ENCODE results near the gene ZNF423. TPM values are rescaled to one million over a fixed set of nuclear protein-coding genes. Genes with fewer than 3 reads are reported as not detected.

The ZNF423 gene
- total RNA-seq, 1 donor from 2014 or later = 10.7 TPM

- H3K9me3 ChIP-seq = no peaks in the 10 kb centered on the region
- no peaks in the 10 kb centered on the region for H3K36me3 ChIP-seq
- H3K27me3 ChIP-seq (ENCODE audit: low read depth) = no peaks in the 10 kb centered on the region
- intact Hi-C loops (cut with DNase I) = no loop called here
- no peak for ATAC-seq
- H3K4me1 ChIP-seq = no peaks in the 10 kb centered on the region
- no peak for DNase-seq
- no peak overlapping the region for H3K4me3 ChIP-seq
- TF ChIP-seq CTCF (IDR thresholded peaks at IDR 0.05) = no peak
- H3K27ac ChIP-seq = no peak overlapping the region
Measured at GRCh38 chr16:49499869-49500610, 355.9 kb downstream of the ZNF423 start.

- intact Hi-C loops (cut with DNase I) = no loop called here
- no peak overlapping the region for H3K4me3 ChIP-seq
- no peaks in the 10 kb centered on the region for H3K4me1 ChIP-seq
- DNase-seq (no peak), ATAC-seq (no peak)
- H3K27ac ChIP-seq = no peak overlapping the region
- TF ChIP-seq CTCF (IDR thresholded peaks at IDR 0.05) = no peak
- H3K9me3 ChIP-seq = no peaks in the 10 kb centered on the region
- H3K27me3 ChIP-seq (ENCODE audit: low read depth) = no peaks in the 10 kb centered on the region
- H3K36me3 ChIP-seq = no peaks in the 10 kb centered on the region
Measured at GRCh38 chr16:49499414-49499785, 356.5 kb downstream of the ZNF423 start.

GRCh38 chr16:49498666-49499413 is 357.1 kb downstream of the ZNF423 start:
- no peak for TF ChIP-seq CTCF (IDR thresholded peaks at IDR 0.05)
- Histone ChIP-seq H3K27me3 (ENCODE audit: low read depth) (no peaks in the 10 kb centered on the region), H3K36me3 (no peaks in the 10 kb centered on the region), H3K4me3 (no peak overlapping the region), H3K9me3 (no peaks in the 10 kb centered on the region), H3K4me1 (no peaks in the 10 kb centered on the region), H3K27ac (no peak overlapping the region)
- ATAC-seq = no peak
- DNase-seq = no peak
- intact Hi-C loops (cut with DNase I) = no loop called here

- no peak for TF ChIP-seq CTCF (IDR thresholded peaks at IDR 0.05)
- DNase-seq (no peak), ATAC-seq (no peak)
Measured at GRCh38 chr16:49498264-49498663, 357.6 kb downstream of the ZNF423 start.

GRCh38 chr16:49497466-49497865 is 358.4 kb downstream of the ZNF423 start:
- no peak overlapping the region for H3K4me3 ChIP-seq

More at GRCh38 chr16:49498264-49498663, 357.6 kb downstream of the ZNF423 start:
- Histone ChIP-seq H3K27ac (no peak overlapping the region), H3K4me1 (no peaks in the 10 kb centered on the region), H3K9me3 (no peaks in the 10 kb centered on the region), H3K27me3 (ENCODE audit: low read depth) (no peaks in the 10 kb centered on the region), H3K36me3 (no peaks in the 10 kb centered on the region), H3K4me3 (no peak overlapping the region)
- intact Hi-C loops (cut with DNase I) = no loop called here

More at GRCh38 chr16:49497466-49497865, 358.4 kb downstream of the ZNF423 start:
- no peaks in the 10 kb centered on the region for H3K9me3 ChIP-seq
- H3K27ac ChIP-seq = no peak overlapping the region
- ATAC-seq (no peak), DNase-seq (no peak)
- no peaks in the 10 kb centered on the region for H3K36me3 ChIP-seq
- no peak for TF ChIP-seq CTCF (IDR thresholded peaks at IDR 0.05)
- H3K4me1 ChIP-seq = peaks cover 3% of the 10 kb centered on the region
- H3K27me3 ChIP-seq (ENCODE audit: low read depth) = no peaks in the 10 kb centered on the region
- intact Hi-C loops (cut with DNase I) = no loop called here
